Common myeloid progenitor, CD34-positive (primary cell): ENCODE measurements around the gene PRSS38.

Experiments used
- CTCF ChIA-PET: fragments of 350-600 bp; sonication (Branson Sonifier 250); formaldehyde crosslinking; loops from one replicate; lab custom pipeline; 2021; ENCODE audit warnings: antibody characterized with exemption; lab: Charles Lee
- POLR2A ChIA-PET: fragments of 350-600 bp; sonication (Branson Sonifier 250); formaldehyde crosslinking; loops from one replicate; lab custom pipeline; 2021; ENCODE audit warnings: antibody characterized with exemption; lab: Charles Lee
- DNase-seq, 3 donors: peaks; one replicate each; pipeline versions ENCODE4 v3.0.0 to v3.0.0-alpha.2; 2013
- H3K27ac ChIP-seq, 2 experiments: 1 replicate in 1 of 2; 2 replicates in 1 of 2; pipeline ENCODE4 v1.7.0; 2013; ENCODE audit warnings: inconsistent platforms in 2 of 2, low read length in 2 of 2, mild to moderate bottlenecking in 2 of 2, low read depth in 1 of 2, moderate library complexity in 1 of 2; ENCODE audit not compliant: severe bottlenecking in 2 of 2, insufficient read depth in 1 of 2, poor library complexity in 1 of 2
- H3K27me3 ChIP-seq, 5 experiments: replicated peaks in 2 of 5; 1 replicate in 3 of 5; 2 replicates in 2 of 5; pipeline versions ENCODE4 v1.6.1 to v1.7.0; 2013; ENCODE audit warnings: low read length in 4 of 5, mild to moderate bottlenecking in 2 of 5, moderate library complexity in 2 of 5, inconsistent platforms in 1 of 5; ENCODE audit not compliant: insufficient read depth in 5 of 5, control insufficient read depth in 4 of 5
- H3K36me3 ChIP-seq, 4 experiments: 1 replicate in 2 of 4; 2 replicates in 2 of 4; pipeline versions ENCODE4 v1.6.1 to v1.7.0; 2013; ENCODE audit warnings: low read length in 3 of 4, control low read depth in 1 of 4, mild to moderate bottlenecking in 1 of 4; ENCODE audit not compliant: control insufficient read depth in 4 of 4, insufficient read depth in 4 of 4
- H3K4me1 ChIP-seq, 4 experiments: 1 replicate in 3 of 4; 2 replicates in 1 of 4; pipeline versions ENCODE4 v1.6.1 to v1.7.1; 2013; ENCODE audit warnings: low read length in 3 of 4, mild to moderate bottlenecking in 3 of 4, control low read depth in 1 of 4, inconsistent platforms in 1 of 4, moderate library complexity in 1 of 4; ENCODE audit not compliant: control insufficient read depth in 4 of 4, insufficient read depth in 4 of 4; ENCODE audit errors: control extremely low read depth in 1 of 4
- H3K4me3 ChIP-seq, 7 experiments: 1 replicate in 4 of 7; 2 replicates in 3 of 7; pipeline versions ENCODE4 v1.5.1 to v1.7.0; 2013; ENCODE audit warnings: mild to moderate bottlenecking in 7 of 7, low read length in 6 of 7, moderate library complexity in 6 of 7, inconsistent platforms in 2 of 7, low read depth in 2 of 7, control low read depth in 1 of 7; ENCODE audit not compliant: insufficient read depth in 4 of 7, control insufficient read depth in 1 of 7; ENCODE audit errors: extremely low read depth in 1 of 7
- H3K9me3 ChIP-seq, 5 experiments: 1 replicate in 4 of 5; 2 replicates in 1 of 5; pipeline versions ENCODE4 v1.6.1 to v1.7.1; 2013; ENCODE audit warnings: low read length in 4 of 5, mild to moderate bottlenecking in 2 of 5, inconsistent platforms in 1 of 5, low read depth in 1 of 5, moderate library complexity in 1 of 5; ENCODE audit not compliant: control insufficient read depth in 4 of 5, insufficient read depth in 2 of 5; ENCODE audit errors: control extremely low read depth in 1 of 5
- WGBS: methylation state at CpG from one replicate; pipeline ENCODE4 v1.1.5; 2013; ENCODE audit not compliant: insufficient coverage; 5-methylcytosine and 5-hydroxymethylcytosine counted together

Gene PRSS38

DNA sequence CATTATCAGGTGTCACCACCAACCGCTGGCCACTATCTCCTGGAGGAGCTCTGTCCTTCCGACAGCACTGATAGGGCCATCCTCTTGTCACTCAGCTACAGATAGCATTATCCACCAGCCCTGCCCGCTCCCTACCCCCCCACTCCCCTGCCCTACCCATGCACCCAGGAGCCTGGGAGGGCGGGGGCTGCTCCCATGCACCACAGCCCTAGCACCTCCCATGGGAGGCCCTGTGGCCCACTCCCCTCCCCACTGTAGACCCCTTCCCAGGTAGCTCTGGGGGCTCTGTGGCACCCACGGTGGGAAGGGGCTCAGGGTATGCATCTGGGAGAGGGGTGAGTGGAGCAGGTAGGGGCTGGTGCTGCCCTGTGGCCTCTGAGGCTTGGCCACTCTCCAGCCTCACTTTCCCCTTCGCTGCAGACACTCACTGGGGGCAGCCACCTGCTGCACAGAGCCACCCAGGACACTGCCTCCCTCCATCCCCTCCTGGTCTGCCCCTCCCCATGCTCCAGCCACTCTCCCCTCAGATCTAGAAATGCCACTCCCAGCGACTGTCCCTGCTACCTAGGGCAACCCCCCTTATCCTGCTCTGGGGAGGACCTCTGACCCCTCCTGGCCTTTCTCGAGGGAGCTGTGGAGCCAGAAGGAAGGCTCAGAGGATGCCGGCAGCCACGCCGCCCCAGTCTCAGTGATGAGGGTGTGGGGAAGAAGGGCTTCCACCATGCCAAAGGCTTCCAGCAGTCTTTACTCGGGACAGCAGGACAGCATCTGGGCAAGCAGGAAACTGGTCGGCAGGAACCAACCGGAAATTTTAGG lies 73.8 kb downstream of the PRSS38 start:
- peaks cover 0 to 30% (median 10%) of the 10 kb centered on the region in 4 experiments for H3K4me1 ChIP-seq
- H3K4me3 ChIP-seq: no peak overlapping the region
- no peaks in the 10 kb centered on the region for H3K9me3 ChIP-seq
- H3K27me3 ChIP-seq: no peaks in the 10 kb centered on the region
- no peak for DNase-seq
- H3K36me3 ChIP-seq: no peaks in the 10 kb centered on the region
- POLR2A ChIA-PET: no interaction called here
- 91% methylated on average over 11 of the region's 14 CpGs for WGBS
- CTCF ChIA-PET: interaction anchor here (1.1 to 1.4 kb wide), 2 partner anchors 15 to 40 kb away, joined by 3 read pairs; no protein-coding TSS in a partner anchor
- H3K27ac ChIP-seq: no peak overlapping the region

GRCh38 chr1:227889863-227890405 lies 74.5 kb downstream of the PRSS38 start:
- CTCF ChIA-PET: interaction anchor here (1.4 kb wide), 1 partner anchor 40 kb away, joined by 3 read pairs; no protein-coding TSS in a partner anchor
- DNase-seq: no peak
- H3K27ac ChIP-seq: no peak overlapping the region
- POLR2A ChIA-PET: no interaction called here
- no peak overlapping the region for H3K4me3 ChIP-seq
- 94% methylated on average over 11 of the region's 13 CpGs for WGBS
- no peaks in the 10 kb centered on the region for H3K27me3 ChIP-seq
- H3K4me1 ChIP-seq: peaks cover 0 to 30% (median 10%) of the 10 kb centered on the region in 4 experiments
- no peaks in the 10 kb centered on the region for H3K36me3 ChIP-seq
- H3K9me3 ChIP-seq: no peaks in the 10 kb centered on the region

DNA sequence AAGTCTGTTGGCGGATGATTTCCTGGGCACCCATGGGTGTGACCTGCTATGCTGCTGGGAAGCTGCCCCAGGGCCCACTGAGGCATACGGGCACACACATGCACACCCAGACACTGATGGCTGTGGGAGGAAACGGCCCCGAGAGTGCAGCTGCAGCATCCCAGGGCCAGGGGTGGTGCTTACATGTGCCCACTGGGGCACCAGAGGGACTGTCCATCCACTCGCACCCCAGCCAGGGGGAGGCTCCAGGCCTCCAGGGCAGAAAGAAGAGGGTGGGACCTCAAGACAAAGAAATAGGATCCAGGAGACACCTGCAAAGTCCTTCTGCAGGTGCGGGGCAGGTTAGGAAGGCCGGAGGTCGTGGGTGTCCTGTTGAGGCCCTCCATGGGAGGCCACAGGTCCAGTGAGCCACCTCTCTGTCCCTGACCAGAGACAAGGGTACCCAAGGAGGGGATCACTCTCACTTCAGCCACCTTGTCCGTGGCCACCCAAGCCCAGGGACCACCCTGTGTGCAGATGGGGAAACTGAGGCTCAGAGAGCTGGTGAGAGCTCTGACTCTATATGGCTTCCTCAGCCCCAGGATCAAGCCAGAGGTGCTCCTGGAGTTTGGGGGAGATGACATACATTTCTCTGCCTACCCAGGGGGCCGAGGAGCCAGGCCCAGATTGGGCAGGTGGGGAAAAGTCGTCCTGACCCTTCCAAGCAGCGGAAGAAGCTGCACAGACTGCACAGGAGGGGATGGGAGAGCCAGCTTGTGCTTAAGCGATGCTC lies 75.2 kb downstream of the PRSS38 start:
- no peak for DNase-seq
- WGBS: 96% methylated on average over 11 of the region's 13 CpGs
- CTCF ChIA-PET: interaction anchor here (1.4 kb wide), 1 partner anchor 41 kb away, joined by 3 read pairs; no protein-coding TSS in a partner anchor

DNA sequence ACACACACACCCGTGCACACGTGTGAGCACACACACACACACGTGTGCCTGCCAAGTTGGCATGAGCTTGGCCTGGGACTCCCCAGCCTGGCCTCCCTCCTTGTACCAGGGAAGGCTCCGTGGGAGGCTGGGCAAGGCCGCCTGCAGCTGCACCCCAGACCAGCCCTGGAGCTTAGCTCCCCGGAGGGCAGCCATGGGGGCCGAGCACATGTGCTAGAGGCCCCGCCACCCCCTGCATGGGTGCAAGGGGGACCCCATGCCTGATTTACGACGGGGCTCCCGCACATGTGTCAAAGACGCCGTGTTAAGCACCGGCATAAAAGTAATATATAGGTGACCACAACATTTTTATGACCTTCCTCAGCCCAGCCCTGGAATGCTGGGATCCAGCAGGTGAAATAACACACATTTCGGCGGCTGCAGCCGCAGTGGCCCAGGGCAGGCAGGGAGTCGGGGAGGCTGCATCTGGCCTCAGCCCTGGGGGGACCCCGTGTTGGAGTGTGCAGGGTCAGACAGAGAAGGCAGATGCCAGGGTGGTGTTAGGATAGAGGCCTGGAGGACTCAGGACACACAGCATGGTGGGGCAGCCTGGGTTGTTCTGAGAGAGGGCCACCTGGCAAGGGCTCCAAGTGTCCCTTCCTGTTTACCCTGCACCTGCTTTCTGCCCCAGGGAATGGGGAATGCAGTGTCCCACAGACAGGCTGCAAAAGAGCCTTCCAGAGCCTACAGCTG lies 75.9 kb downstream of the PRSS38 start:
- CTCF ChIA-PET: no interaction called here
- POLR2A ChIA-PET: no interaction called here
- WGBS: 89% methylated on average over 17 of the region's 19 CpGs
- DNase-seq: no peak
- Histone ChIP-seq H3K27me3 (no peaks in the 10 kb centered on the region), H3K36me3 (no peaks in the 10 kb centered on the region), H3K4me3 (no peak overlapping the region), H3K4me1 (peaks cover 0 to 15% (median 3%) of the 10 kb centered on the region in 4 experiments), H3K27ac (no peak overlapping the region), H3K9me3 (no peaks in the 10 kb centered on the region)

More for the DNA sequence above, 75.2 kb downstream of the PRSS38 start:
- H3K4me1 ChIP-seq: peaks cover 0 to 23% (median 6%) of the 10 kb centered on the region in 4 experiments
- POLR2A ChIA-PET: no interaction called here
- no peak overlapping the region for H3K4me3 ChIP-seq
- no peaks in the 10 kb centered on the region for H3K9me3 ChIP-seq
- H3K36me3 ChIP-seq: no peaks in the 10 kb centered on the region
- H3K27me3 ChIP-seq: no peaks in the 10 kb centered on the region
- no peak overlapping the region for H3K27ac ChIP-seq

DNA sequence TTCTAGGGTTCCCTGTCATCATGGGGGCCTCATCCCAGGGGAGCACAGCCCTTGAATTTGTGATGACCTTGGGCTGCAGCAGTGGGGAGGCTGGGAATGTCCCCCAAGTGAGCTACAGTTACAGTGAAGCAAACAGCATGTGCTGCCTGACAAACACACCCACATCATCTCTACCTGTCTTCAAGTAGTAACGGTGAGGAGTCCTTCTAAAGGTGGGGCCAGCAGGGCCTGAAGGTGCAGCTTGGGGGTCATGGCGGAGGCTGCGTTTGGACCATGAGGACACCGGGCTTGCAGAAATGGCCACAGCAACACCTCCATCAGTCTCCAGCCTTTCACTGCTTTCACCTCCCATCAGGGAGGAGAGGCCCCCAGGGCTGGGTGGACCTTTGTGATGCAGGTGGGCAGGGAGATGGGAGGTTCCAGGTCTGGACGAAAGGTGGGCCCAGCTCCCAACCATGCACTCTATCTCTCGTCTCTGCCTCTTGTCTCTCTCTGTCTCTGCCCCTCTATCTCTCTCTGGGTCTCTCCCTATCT lies 76.5 kb downstream of the PRSS38 start:
- WGBS: 100% methylated on average over 2 of the region's 6 CpGs
- CTCF ChIA-PET: no interaction called here
- no peak for DNase-seq
- Histone ChIP-seq H3K27me3 (no peaks in the 10 kb centered on the region), H3K4me1 (peaks cover 0 to 9% (median 0%) of the 10 kb centered on the region in 4 experiments), H3K9me3 (no peaks in the 10 kb centered on the region), H3K27ac (no peak overlapping the region), H3K36me3 (no peaks in the 10 kb centered on the region), H3K4me3 (no peak overlapping the region)
- POLR2A ChIA-PET: no interaction called here

- ChIA-PET POLR2A (no interaction called here), CTCF (no interaction called here)
- Histone ChIP-seq H3K36me3 (no peaks in the 10 kb centered on the region), H3K27ac (no peak overlapping the region), H3K9me3 (no peaks in the 10 kb centered on the region), H3K27me3 (no peaks in the 10 kb centered on the region), H3K4me1 (peaks cover 0 to 5% (median 0%) of the 10 kb centered on the region in 4 experiments), H3K4me3 (no peak overlapping the region)
- DNase-seq: no peak
- WGBS: 94% methylated on average over 12 of the region's 17 CpGs
These were observed 77.2 kb downstream of the PRSS38 start for GRCh38 chr1:227892489-227893299.
